ENCODE data around the gene RAG1.

RAG1 gene

GRCh38 chr11:36591433-36591832, 23.6 kb downstream of the RAG1 start:
- DNase-seq: no peak

DNA sequence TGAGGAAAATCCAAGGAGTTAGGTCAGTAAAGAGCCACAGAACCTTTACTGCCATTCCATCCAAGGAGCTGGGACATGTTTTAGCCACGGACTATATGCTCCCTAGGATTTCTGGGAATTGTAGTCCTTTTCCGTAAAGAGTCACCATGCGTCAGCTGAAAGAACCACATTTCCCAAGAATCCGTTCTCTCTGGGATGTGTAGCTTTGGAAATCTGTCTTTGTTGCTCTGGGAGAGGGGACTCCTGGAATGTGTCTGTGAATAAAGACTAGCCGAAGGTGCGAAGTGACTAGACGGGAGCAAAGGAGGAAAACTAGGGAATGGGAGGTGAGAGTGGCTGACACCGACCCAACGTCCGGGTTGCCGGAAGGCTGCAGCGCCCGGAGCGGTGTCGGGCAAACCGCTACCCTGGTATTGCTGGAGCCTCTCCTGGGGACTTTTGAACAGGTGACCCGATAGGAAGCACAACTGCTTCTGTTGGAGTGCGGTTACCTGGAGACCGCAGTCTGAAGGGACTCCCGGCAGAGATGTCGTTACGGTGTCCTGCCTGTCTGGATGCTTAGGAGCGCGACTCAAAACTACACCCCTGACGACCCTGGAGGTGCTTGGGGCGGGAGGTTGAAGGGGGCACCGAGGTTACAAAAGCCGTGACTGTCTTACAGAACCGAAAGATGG, 26.6 kb downstream of the RAG1 start, which contains the start of gene IFTAP:
TSS of gene IFTAP (plus strand) at position 187 of the 674 bp plus-strand sequence. CDS start 15,602 bp downstream, outside the sequence.
- DNase-seq: peak; percentile 89

DNA sequence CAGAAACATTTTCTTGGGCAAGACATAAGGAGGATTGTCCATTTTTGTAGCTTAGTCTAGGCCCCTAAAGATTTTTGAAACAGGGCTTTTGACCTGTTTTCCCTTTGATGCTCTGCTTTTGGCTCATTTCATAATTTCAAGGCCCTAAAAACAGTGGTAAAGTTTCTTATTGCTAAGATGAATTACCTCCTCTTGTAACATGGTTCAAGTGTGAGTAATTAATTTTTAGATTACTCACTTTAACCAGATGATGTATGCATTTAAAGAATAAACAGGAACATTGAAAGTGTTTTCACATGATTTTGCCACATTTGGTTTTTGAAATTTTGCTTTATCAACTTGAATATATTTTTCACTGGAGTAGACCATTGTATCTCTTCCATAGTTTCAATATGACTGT, 29.1 kb downstream of the RAG1 start:
- no peak for DNase-seq

DNA sequence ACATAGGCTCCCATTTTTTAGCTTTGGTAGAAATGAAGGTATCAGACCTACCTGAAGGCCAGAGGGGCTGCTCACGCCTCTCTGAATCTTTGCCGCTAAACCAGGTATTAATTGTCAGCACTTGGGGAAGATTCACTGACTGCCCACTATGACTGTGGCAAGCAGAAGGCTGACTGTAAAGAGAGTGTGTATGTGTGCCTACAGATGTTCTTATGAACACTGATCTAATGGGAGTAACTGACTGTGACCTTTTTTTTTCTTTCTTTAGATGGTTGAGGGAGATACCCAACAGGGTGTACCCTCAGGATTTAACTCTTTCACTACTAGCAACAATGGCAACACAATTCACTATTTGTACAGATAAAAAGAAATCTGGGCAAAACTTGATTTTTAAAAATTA, 30.2 kb downstream of the RAG1 start, which contains the start of gene RAG2:
TSS of gene RAG2 (minus strand) at position 186 of the 400 bp plus-strand sequence. CDS start 4,068 bp downstream, outside the sequence.
- DNase-seq: no peak

GRCh38 chr11:36600180-36600579, 32.4 kb downstream of the RAG1 start:
- no peak for DNase-seq

DNA sequence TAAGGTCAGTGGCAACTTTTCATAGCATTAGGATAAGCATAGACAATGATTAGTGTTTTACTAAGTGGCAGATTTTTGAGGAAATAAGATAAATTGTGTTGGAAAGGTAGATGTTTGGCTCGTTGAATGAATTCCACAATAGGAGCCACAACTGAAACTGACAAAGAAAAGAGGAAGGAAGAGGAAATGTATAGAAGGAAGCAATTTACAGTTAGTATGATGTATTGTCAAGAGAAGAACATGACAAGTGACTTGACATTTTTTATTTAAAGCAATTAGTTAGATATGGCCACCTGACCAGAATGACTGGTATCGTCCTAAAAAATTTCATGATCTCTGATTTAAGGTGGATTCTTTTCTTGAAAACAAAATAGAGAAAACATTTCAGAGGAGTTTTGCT, 33.3 kb downstream of the RAG1 start:
- no peak for DNase-seq

DNA sequence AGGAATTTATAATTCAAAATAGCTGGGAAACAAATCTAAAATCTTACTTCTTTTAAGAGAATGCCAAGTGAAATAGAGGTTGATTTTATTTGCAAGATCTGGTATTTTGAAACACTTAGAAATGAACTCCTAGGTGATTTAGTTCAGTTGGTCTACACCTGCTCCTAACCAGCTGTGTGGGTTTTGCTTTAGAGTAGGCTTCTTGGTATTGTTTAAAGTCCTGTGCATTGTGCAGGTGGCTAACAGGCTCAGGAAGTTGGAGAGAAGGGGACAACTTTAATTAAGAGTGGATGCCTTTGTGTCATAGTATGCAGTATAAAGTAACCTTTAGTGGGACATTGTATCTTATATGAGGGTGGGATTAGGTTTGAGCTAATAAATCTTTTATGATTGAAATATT, 34.3 kb downstream of the RAG1 start:
- DNase-seq: no peak

GRCh38 chr11:36605221-36606216, 37.7 kb downstream of the RAG1 start:
- DNase-seq: no peak

DNA sequence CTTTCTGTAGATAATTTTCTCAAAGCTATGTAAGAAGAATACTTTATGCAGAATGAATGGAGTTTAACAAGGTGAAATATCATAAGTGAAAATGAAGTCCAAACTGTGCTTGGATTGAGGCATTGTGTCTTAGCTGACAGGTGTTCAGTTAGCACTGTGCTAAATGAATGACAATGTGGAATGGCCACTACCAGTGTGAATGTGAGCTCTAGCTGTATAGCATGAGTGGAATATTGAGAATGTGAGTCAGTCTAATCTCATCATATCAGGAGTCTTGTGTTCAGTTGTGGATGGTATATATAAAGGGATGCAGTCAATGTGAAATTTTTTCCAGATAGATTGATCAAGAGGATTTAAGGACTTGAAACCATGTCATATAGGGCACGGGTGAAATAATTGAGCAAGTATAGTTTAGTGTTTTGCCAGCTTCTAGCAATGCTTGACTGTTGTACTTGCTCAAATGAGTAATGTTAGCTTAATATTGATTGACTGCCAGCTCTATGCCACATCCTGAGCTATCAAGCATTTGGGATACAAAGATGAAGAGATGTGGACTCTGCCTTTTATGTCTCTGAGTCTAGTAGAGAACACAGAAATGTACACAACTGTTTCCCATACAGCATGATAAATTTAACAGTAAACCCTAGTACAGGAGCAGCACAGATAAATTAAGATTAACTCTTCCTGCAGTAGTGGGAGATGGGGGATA, 40.8 kb downstream of the RAG1 start:
- no peak for DNase-seq

DNA sequence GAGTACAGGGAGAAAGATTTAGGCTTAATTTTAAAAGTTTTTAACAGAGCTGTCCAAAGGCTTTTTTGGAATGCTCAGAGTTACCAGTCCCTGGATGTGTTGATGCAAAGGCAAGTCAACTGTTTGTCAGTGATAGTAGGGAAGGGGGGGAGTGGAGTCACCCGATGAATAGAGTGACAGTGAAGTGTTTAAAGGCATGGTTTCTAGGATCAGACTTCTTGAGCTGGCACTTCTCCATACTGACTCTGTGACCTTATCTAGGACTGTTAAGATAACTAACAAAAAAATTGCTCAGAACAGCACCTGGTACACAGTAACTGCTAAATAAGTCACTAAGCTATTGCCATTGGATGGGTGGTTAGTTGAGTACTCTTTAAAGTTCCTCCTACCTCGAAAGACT, 41.6 kb downstream of the RAG1 start:
- no peak for DNase-seq

GRCh38 chr11:36615826-36616225, 48.0 kb downstream of the RAG1 start:
- no peak for DNase-seq

GRCh38 chr11:36617543-36618362, 49.9 kb downstream of the RAG1 start:
- DNase-seq: no peak

GRCh38 chr11:36618363-36619047, 50.7 kb downstream of the RAG1 start:
- no peak for DNase-seq

DNA sequence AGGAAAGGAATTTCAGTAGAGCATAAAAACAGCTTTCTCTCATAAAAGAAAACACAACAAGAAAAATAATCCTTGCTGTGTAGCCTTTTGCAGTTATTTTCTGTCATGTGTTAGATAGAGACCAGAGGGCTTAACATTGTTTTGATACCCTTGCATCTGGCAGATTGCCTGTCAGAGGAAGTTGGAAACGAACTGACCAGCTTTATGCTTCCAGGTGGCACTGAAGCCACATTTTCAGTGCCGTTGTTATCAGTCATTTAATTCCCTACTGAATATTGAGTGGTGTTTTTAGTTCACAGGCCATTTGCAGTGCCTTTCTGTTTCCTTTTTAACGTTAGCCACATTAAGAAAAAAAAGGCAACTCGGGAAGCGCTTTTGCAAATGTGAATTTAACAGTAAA, 51.7 kb downstream of the RAG1 start:
- DNase-seq: peak; percentile 8

DNA sequence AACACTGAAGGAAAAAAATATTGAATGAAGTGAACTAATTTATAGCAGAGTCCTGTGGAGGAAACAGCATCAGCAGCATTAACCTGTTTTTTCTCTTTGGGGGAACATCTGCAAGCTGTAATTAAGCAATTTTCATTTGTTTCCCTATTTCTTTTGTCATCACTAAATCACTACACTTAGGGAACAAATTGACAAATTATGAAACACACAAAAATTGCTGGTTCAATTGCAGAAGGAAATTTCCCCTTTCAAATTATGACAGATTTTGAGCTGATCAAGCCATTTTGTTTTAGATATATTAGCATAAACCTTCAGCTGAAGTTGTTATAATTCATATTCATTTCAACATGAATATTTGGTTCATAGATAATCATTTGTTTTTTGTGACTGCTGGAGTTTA, 52.4 kb downstream of the RAG1 start:
- DNase-seq: peak; percentile 11

DNA sequence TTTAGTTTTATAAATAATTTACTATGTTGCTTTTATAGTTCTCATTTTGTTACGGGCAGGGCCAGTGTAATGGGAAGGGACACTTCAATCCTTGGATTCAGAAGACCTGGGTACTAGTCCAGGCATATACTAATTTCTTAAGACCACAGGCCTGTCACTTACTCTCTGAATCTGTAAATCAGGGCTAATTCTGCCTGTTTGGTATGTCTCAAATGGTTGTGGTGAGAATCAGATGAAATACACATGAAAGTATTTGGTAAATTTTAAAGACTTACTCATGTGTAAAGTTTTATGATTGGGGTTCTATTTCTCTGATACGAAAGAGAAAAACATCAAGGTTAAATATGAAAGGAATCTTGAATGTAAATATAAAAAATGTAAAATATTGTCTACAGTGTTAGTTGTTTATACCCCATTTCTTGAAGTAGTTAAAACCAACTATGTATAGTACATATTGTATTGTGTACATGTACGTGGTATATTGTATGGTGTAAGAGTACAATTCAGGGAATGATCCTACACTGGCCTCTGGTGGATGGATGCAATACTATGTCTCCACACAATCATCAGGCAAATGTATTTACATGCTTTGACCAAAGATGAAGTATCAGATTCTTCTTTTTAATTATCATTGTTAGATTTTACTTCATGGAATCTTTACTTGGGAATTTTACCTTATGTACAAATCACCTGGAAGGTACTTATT, 54.8 kb downstream of the RAG1 start:
- DNase-seq: peak; percentile 49

DNA sequence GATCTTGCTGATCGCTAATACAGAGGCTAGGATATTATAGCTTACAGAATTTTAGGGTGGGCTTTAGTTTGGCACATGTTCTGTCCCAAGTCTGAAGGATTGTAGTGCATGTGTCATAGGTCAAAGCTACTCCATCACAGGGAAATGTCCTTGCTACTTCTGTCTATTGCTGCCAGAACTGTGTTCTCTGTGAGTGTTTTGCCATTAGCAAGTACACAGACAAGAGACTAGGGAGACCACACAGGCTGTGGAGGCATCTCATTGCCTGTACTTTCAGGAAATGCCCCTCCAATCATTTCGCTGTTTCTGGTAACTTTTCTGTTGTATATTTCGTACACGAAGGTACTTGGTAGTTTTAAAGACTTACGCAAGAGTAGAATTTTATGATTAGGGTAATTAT, 55.7 kb downstream of the RAG1 start:
- DNase-seq: no peak

DNA sequence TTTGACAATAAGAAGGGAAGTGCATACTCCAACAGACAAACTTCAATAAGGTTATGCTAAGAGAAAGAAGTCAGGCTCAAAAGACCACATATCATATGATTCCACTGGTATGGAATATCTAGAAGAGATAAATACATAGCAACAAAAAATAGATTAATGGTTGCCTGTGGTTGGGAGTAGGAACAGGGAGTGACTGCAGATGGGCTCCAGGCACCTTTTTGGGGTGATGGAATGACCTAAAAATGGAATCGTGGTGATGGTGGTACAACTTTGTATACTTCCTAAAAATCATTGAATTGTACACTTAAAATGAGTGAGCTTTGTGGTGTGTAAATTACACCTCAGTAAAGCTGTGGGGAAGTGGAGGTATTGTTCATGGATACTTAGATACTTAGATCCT, 59.2 kb downstream of the RAG1 start:
- no peak for DNase-seq

GRCh38 chr11:36627471-36627870, 59.7 kb downstream of the RAG1 start:
- DNase-seq: no peak

DNA sequence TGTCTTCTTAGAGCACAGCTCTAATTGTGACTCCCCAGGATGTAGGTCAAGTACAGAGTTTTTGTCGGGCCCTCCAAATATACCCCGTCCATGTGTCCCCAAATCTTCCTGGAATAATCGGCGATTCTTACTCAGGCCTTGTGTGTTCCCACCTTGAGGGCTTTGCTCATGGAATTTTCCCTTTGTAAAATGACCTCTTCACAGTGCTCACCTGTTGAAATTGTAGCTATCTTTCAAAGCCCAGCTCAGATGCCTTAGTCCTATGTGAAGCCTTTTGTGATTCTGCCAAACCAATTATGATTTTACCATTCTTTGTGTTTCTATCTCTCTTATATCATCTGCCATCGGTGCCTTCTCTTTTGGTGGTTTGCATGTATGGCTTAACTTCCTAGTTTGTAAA, 60.3 kb downstream of the RAG1 start:
- no peak for DNase-seq

DNA sequence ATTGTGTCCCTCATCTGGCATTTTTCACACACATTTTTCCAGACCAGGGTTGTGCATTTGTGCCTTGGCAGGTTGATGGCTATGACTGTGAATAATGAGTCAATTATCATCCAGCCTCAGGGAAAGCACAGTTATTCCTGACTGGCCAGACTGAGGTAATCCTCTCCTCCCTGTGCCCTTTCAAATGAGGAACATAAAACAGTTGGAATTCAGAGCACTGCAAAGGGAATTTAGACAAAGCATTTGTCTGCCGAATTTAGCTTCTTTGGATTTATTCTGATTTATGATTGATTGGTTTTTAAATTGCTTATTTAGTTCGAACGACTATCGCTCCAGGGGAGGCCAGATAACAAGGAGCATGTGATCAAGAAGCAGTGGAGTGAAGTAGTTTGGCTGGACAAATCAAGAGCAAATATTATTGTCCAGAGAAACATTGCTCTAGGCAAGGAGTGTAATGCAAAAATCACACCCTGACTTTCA, 61.0 kb downstream of the RAG1 start:
- DNase-seq: peak; percentile 31

All from NCI-H69 (cell line).